Measurements from ENCODE around the gene BDKRB1. TPM values are rescaled to one million over a fixed set of nuclear protein-coding genes. Genes with fewer than 3 reads are reported as not detected.

The BDKRB1 gene
- total and polyA plus RNA-seq, 2 donors (not counting 3 experiments of a cell fraction or from before 2014, with no cell fraction given) = not detected

- Histone ChIP-seq H2AFZ (ENCODE audit: low read depth, low read length) (no peak overlapping the region), H3K4me3 (replicated peaks in 1 of 3; ENCODE audit: insufficient read depth in 1 of 3, low read depth in 1 of 3, low read length in 3 of 3) (no peak overlapping the region), H3K4me1 (ENCODE audit: control insufficient read depth, extremely low read depth, insufficient read depth, low read length) (no peaks in the 10 kb centered on the region), H3K9me3 (replicated peaks; ENCODE audit: control insufficient read depth, insufficient read depth, low read length) (no peaks in the 10 kb centered on the region), H3K4me2 (ENCODE audit: insufficient read depth, low read length) (no peak overlapping the region), H4K20me1 (replicated peaks; ENCODE audit: control insufficient read depth, extremely low read depth, insufficient read depth, low read length) (no peaks in the 10 kb centered on the region), H3K27me3 (ENCODE audit: control insufficient read depth in 2 of 2, insufficient read depth in 2 of 2, low read length in 2 of 2) (no peaks in the 10 kb centered on the region), H3K27ac (ENCODE audit: insufficient read depth, low read depth, low read length) (no peak overlapping the region), H3K36me3 (ENCODE audit: control insufficient read depth in 2 of 2, extremely low read depth in 1 of 2, insufficient read depth in 2 of 2, low read length in 2 of 2) (no peaks in the 10 kb centered on the region), H3K9ac (replicated peaks; ENCODE audit: extremely low read depth, insufficient read depth, low read length) (no peak overlapping the region), H3K9me1 (replicated peaks; ENCODE audit: control insufficient read depth, extremely low read depth, insufficient read depth, low read length) (no peaks in the 10 kb centered on the region), H3K79me2 (ENCODE audit: control insufficient read depth, insufficient read depth, low read length) (no peaks in the 10 kb centered on the region)
- ChIA-PET POLR2A (no interaction called here), CTCF (no interaction called here)
- TF ChIP-seq POLR2A (IDR thresholded peaks at IDR 0.05; ENCODE audit: low read depth, low read length) (no peak), GATA2 (IDR thresholded peaks at IDR 0.05; ENCODE audit: insufficient read depth, insufficient read length, low read depth, low read length) (no peak), POLR2AphosphoS5 (IDR thresholded peaks at IDR 0.05; ENCODE audit: insufficient read depth, low read depth, low read length) (no peak), FOS (IDR thresholded peaks at IDR 0.05; ENCODE audit: borderline replicate concordance, insufficient read depth, low read length) (no peak), EZH2 (IDR thresholded peaks at IDR 0.05; ENCODE audit: borderline replicate concordance, low read depth, low read length, severe bottlenecking) (no peak), JUN (IDR thresholded peaks at IDR 0.05; ENCODE audit: borderline replicate concordance, insufficient read depth, insufficient read length, low read depth) (no peak), MAX (IDR thresholded peaks at IDR 0.05; ENCODE audit: insufficient read depth, insufficient read length) (no peak), CTCF (IDR thresholded peaks at IDR 0.05; ENCODE audit: extremely low read depth in 1 of 2, insufficient read depth in 1 of 2, low read depth in 1 of 2, low read length in 2 of 2) (no peak)
- intact Hi-C loops (cut with micrococcal nuclease) = no loop called here
- DNase-seq (ENCODE audit: low read depth, low spot score) (no peak), FAIRE-seq (no peak)
- no TSS peak for BruUV-seq (replicated peaks)
- dilution Hi-C loops (cut with MboI; ENCODE audit: extremely low pct_ligation_motif_present, low sequenced_read_pairs) = no loop called here
Measured at GRCh38 chr14:96221841-96222240, 34.2 kb upstream of the BDKRB1 start.
